ENCODE data around the gene RGPD6.
"Not testable (repeated sequence)": the region's sequence is repeated elsewhere in the genome, so short reads cannot be mapped to it uniquely, and the experiment has no call there.

Gene RGPD6

GRCh38 chr2:110472171-110473058 lies 104.6 kb downstream of the RGPD6 start, which contains the start of gene LIMS4:
Gene LIMS4 (minus strand): TSS chr2:110472816. CDS start chr2:110472778, 38 bp downstream.
- H3K36me3 ChIP-seq (ENCODE audit: insufficient read depth, low read length); H3K4me3 ChIP-seq (ENCODE audit: low read length); H3K27me3 ChIP-seq (ENCODE audit: insufficient read depth, low read length); H3K4me1 ChIP-seq (ENCODE audit: insufficient read depth, low read length); H3K9me3 ChIP-seq (ENCODE audit: low read length); H2AFZ ChIP-seq (ENCODE audit: low read depth, low read length): not testable (repeated sequence)

GRCh38 chr2:110468921-110469320 lies 108.1 kb downstream of the RGPD6 start:
- H3K4me3 ChIP-seq (ENCODE audit: low read length); H3K4me1 ChIP-seq (ENCODE audit: insufficient read depth, low read length); H2AFZ ChIP-seq (ENCODE audit: low read depth, low read length); H3K27me3 ChIP-seq (ENCODE audit: insufficient read depth, low read length); H3K9me3 ChIP-seq (ENCODE audit: low read length); H3K36me3 ChIP-seq (ENCODE audit: insufficient read depth, low read length): not testable (repeated sequence)

GRCh38 chr2:110465312-110465711 lies 111.7 kb downstream of the RGPD6 start:
- H3K36me3 ChIP-seq (ENCODE audit: insufficient read depth, low read length); H3K27me3 ChIP-seq (ENCODE audit: insufficient read depth, low read length); H3K4me3 ChIP-seq (ENCODE audit: low read length): not testable (repeated sequence)

More at GRCh38 chr2:110465312-110465711, 111.7 kb downstream of the RGPD6 start:
- not testable (repeated sequence) for H3K4me1 ChIP-seq (ENCODE audit: insufficient read depth, low read length); H2AFZ ChIP-seq (ENCODE audit: low read depth, low read length); H3K9me3 ChIP-seq (ENCODE audit: low read length)

All from neuron (in vitro differentiated cells).